GM18526 (cell line): Measurements from ENCODE around the gene C1orf167.

Source experiments
- POLR2A ChIP-seq: IDR thresholded peaks from 3 replicates; pipeline ENCODE4 v1.6.1; 2011; ENCODE audit not compliant: insufficient read length; ENCODE audit errors: extremely low read depth

Gene C1orf167

DNA sequence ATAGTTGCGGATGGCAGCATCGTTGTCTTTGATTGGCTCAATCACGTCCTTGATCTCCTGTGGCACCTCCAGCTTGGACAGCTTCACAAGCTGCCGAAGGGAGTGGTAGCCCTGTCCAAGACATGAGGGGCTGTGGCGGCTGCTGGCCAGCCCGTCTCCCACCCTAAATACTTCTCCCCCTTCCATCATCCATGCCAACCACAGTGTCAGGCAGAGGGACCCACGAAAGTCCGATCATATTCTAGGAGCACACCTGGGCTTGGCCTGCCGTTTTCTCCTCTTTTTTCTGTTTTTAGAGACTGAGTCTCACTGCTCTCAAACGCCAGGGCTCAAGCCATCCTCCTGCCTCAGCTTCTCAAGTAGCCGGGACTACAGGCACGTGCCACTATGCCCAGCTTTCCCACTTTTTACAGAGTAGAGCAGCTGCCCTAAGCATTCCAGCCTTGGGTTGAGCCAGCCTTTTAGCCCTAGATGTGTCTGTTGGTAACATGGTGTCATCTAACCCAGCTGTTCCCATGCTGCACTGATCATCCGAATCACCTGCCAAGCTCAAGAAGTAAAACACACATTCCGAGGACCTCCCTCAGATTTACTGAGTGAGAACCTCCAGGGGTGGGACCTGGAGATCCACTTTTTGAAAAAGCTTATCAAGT is 33.4 kb downstream of the C1orf167 start:
- no peak for TF ChIP-seq POLR2A

DNA sequence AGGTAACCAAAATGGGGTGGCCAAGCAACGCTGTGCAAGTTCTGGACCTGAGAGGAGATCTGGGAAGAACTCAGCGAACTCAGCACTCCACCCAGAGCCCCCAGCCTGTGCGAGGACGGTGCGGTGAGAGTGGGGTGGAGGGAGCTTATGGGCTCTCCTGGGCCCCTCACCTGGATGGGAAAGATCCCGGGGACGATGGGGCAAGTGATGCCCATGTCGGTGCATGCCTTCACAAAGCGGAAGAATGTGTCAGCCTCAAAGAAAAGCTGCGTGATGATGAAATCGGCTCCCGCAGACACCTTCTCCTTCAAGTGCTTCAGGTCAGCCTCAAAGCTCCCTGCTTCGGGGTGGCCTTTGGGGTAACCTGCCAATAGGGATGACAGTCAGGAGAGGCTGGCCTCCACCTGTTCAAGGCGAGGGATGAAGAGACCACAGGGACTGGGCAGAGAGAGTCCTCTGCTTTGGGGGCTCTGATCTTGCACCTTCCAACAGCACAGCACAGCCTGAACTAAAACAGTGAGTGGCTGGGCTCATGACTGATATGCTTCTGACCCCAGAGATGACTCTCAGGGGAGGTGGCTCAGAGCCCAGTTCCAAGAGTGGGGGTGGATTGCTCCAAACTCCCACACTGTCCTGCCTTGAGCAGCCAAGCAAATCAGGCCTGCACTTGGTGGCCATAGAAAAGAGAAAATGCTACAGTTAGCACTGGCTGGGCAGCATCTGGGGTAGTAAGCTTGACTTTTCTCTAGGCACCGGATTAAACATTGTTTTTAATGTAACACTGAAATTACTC is 34.2 kb downstream of the C1orf167 start:
- TF ChIP-seq POLR2A: no peak

GRCh38 chr1:11797525-11798216 is 35.7 kb downstream of the C1orf167 start:
- no peak for TF ChIP-seq POLR2A

DNA sequence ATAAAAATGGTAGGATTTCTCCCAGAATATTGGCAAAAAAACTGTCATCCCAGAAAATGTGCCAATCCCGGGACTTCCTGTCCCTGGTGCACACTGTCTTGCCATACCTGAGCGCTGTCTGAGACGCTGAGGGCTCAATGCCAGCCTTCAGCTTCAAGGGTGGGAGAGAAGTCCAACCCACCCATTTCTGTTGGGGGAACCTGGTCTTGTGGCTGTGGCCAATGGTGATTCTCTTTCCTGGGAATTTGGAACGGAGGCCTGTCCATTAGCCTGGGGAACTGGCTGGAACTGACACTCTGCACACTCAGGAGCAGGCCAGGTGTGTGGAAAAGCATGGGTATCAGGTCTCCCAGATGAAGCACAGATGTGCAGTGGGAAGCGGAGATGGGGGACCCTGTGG is 37.1 kb downstream of the C1orf167 start:
- no peak for TF ChIP-seq POLR2A

GRCh38 chr1:11799896-11800295 is 37.9 kb downstream of the C1orf167 start:
- no peak for TF ChIP-seq POLR2A

GRCh38 chr1:11800391-11800755 is 38.4 kb downstream of the C1orf167 start:
- TF ChIP-seq POLR2A: no peak

- TF ChIP-seq POLR2A: no peak
These were observed 38.9 kb downstream of the C1orf167 start for GRCh38 chr1:11800756-11801433.

DNA sequence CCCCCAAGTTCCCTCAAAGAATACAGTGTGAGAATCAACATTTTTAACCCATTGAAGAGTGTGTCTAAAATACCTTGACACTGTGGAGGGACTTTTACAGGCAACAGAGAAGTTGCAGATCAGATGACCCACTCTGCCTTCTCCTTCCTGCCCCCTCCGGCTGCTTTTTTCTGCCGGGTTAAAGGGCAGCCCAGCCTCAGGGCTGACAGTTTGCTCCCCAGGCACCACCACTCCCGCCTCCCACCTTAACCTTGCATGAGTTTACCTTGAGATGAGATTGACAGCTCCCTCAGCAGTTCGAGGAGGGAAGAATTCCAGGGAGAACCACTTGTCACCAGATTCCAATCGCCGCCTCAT is 40.6 kb downstream of the C1orf167 start:
- no peak for TF ChIP-seq POLR2A

DNA sequence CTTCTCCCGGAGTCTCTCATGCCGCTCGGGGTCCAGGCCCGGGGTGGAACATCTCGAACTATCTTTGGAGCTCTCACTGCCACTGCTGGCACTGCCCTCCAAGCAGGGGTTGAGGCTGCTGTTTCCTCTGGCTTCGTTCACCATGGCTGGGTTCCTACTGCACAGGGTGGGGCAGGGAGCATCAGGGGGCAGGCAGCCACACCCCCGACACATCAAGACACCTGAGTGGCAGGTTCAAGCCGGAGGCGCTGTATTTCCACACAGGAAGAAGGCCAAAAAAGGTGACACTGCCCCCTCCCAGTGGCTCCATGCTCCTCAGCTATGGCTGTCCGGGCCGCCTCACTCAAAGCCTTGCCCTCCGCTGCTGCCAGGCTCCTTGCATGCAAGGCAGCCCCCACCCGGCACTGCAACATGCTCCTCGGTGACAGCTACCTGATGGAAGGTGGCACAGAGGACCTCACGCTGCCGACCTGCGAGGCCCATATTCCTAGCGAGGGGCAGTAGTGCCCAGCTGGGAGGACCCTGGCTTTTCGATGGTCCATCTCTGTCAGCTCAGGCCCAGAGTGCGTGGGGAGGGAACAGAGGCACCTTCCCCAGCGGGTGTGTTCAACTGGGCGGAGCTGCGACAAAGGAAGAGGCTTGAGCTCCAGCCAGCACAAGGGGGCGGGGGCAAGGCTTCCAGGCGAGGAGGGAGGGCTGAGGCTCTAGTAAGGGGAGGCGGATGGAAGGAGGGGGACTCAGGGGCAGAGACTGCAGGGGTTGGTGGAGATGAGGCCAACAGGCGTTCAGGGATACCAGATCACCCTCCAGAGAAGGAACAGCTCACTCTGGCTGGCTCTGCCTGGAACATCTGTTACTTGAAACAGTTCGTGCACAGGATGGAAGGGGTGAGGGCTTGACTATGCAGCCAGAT is 41.2 kb downstream of the C1orf167 start:
- no peak for TF ChIP-seq POLR2A

DNA sequence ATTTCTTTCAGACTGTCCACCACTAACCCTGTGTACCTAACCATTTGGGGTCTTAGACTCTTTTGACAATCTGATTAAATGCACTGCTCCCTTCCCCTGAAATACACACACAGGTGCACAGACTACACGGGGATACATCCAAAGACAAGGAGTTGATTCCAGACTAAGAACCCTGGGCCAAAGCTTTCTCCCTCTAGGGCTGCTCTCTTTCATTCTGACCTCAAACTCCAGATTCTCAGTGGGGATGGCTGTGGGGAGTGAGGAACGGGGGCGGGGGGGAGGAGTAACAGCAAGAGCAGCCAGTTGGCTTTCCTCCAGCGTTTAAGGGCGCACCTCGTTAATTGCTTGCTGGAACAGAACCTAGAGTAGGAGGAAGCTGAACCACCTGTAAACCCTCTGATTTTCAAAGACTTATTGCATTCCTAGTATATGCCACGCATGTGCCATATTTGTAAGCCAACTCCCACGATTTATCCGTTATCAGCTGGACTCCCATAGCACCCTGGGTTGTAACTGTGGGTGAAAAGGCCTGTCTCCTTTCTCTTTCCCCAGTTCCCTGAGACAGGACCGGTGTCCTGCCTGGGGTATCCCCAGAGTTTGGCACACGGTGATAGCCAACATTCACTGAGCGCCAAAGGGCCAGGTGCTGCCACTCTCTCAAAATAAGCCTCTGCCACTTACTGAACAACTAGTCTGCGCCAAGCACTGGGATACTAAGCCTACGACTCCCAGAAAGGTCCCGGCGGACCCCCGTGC is 42.9 kb downstream of the C1orf167 start:
- TF ChIP-seq POLR2A: no peak

DNA sequence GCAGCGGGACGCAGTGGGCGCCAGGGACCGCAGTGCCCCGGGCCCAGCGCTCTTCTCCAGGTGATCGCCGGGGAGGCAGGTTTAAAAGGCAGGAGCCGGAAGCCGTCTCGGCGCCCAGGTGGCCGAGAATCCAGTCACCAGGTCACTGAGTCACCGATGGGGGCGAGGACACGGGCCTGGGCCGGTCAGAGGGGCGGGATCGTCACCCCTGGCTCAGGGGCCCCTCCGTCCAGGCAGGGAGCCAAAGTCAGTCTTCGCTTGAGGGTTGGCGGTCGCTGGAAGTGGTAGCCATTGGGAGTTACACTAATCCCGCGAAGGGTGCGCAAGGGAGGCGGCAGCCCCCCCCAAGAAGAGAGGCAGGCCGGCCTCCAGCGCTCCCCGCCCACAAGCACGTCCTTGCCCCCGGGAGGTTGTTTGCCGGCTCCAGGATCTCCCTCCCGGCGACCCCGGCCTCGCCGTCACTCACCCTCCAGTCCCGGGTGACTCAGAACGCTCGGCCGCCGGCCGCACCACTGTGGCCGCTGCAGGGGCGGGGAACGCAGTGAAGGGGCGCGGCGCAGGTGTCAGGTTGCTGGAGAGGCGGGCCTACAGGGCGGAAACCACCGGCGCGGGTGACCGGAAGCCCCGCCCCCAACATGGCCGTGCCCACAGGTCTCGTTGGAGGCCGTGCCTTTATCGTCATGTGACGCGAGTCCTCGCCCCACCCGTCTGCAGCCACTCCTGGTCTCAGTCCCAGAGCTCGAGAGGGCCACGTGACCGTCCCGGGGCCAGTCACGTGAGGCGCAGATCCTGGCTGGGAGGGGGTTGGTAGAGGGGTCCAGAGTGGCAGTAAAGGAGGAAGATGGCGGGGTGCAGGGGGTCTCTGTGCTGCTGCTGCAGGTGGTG is 43.7 kb downstream of the C1orf167 start, which contains the start of the genes CLCN6 and MTHFR:
Gene CLCN6 (plus strand): TSS at position 770 of the 885 bp plus-strand sequence. CDS start 72 bp downstream, at position 842.
Gene MTHFR (minus strand): TSS at position 543 of the 885 bp plus-strand sequence. CDS start 2,848 bp downstream, outside the sequence.
- peak; percentile 68 for TF ChIP-seq POLR2A

DNA sequence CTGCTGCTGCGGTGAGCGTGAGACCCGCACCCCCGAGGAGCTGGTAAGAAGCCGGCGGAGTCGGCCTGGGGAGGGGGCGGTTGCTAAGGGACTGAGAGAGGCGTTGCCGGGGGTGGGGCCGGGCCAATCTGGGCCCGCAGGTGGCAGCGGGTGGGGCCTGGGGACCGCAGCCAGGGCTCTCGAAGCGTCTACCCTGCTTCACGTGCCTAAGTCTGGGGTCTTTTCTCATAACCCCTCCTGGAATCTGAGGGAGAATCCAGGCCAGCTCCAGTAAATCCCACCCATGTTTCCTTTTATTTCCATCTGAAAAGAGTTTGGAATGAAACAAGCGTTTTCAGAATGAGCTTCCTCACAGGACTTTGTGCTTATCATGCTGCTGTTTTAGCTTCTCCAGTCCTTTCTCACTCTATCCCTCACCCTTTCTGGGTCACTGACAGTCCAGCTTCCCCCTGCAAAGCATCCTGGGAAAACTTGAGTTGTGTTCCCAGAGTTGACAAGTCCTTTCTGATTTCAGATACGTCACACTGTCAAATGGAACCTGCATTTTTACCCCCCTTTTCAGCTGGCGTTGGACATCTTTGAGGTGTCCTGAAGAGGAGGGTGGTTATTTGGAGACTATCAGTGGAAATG is 44.4 kb downstream of the C1orf167 start:
- TF ChIP-seq POLR2A: peak; percentile 12
